G401 (cell line): Measurements from ENCODE around the gene HCN4. TPM values are rescaled to one million over a fixed set of nuclear protein-coding genes. Genes with fewer than 3 reads are reported as not detected.

Experiments used
- DNase-seq: peaks from one replicate; pipeline ENCODE4 v3.0.0-alpha.2; 2015; ENCODE audit warnings: low spot score
- in situ Hi-C: cut with HindIII; loops from 2 replicates; pipeline ENCODE4 v1.10.0; 2016; ENCODE audit warnings: low sequenced_read_pairs, mixed read lengths
- total RNA-seq: library from RNA; depleted of rRNA; stranded (reverse); fragments of >200 nt; shearing (Covaris generic); gene quantifications from 2 replicates; pipeline ENCODE4 v1.2.3, GENCODE V29; 2014

Gene HCN4
- total RNA-seq, 1 experiment from 2014 or later, result not detected

DNA sequence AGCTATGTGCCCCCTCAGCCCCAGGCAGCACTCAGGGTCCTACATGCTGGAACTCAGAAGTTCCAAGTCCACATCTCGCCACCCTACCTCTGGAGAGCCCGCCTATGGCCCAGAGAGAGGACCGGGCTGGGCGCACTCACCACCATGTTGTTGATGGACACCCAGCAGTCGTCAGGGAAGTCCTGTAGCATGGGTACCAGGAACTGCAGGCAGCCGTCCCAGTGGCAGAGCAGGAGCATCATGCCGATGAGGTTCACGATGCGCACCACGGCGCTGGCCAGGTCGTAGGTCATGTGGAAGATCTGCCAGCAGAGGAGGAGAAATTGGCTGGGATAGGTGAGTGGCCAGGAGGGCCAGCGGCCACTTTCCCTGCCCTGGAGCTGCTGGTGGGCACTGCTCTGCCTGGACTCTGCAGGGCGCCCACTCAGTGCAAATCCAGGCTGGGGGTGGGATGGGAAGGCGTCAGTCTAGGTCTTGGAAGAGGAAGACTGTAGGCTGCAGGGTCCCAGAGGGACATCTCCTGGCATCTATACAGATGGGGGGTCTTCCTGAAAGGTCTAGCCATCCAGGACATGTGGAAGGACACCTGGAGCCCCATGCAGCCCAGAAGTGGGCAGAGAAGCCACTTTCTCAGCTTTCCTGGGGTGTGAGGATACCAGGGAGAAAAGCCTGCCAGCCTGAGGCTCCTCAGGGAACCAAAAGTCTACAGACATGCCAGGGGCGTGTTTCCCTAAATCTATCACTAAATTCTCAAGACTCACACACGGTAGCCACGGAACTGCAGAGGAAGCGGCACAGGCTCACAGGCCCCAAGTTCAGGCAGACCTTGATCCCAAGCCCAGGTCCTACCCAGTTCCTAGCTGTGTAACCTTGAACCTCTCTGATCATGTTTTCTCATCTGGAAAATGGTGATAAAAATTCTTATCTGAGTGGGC, 36.5 kb downstream of the HCN4 start:
- no peak for DNase-seq
- in situ Hi-C loops, result no loop called here

DNA sequence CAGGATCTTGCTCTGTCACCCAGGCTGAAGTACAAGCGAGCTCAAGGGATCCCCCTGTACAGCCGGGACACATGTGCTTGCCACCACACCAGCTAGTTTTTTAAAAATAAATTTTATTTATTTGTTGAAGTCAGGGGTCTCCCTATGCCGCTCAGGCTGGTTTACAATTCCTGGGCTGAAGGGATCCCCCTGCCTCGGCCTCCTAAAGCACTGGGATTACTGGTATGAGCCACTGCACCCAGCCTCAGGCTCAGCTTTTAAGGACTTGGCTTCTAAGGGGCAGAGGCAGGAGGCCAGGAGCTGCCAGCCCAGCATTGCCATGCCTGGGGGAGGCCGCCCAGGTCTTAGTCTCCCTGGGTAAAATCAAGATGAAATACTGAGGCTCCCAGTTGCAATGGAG, 37.3 kb downstream of the HCN4 start:
- in situ Hi-C loops, result no loop called here

DNA sequence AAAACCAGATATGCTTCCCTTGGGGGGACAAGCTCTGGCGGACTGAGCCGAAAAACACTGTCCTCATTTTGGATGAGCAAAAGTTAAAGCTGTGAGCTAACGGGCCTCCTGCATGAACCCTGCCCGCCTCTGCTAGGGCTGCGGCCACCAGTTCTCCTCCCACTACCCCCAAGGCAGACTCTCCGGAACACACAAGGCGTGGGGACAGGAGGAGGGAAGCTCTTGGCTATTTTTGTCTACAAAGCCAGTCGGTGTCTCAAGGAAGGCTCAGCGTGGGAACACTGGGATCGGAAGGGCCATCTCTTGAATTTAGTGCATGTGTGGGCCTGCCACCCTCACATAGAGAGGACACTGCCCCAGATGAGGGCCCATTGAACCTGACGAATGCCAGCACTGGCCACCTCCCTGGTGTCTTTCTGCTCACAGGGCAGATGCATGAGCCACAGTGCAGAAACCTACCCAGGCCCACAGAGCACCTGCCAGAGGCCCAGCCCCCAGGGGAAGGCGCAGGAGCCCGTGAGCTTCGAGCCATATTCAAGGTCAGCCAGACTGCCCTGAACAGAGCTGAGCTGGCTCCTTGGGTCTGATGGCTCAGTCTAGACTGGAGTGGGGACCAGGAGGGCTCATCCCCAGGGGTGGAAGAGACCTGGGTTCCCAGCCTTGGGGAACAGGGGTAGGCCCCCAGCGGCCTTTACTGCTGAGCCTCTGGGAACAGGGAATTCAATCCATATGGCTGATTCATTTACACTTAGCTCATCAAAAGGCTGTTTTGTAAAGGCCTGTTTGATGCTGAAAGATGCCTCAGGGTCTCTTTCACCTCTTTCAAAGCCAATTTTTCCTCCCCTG, 38.3 kb downstream of the HCN4 start:
- no peak for DNase-seq
- in situ Hi-C loops, result no loop called here

More for the DNA sequence above, 37.3 kb downstream of the HCN4 start:
- DNase-seq, result no peak

DNA sequence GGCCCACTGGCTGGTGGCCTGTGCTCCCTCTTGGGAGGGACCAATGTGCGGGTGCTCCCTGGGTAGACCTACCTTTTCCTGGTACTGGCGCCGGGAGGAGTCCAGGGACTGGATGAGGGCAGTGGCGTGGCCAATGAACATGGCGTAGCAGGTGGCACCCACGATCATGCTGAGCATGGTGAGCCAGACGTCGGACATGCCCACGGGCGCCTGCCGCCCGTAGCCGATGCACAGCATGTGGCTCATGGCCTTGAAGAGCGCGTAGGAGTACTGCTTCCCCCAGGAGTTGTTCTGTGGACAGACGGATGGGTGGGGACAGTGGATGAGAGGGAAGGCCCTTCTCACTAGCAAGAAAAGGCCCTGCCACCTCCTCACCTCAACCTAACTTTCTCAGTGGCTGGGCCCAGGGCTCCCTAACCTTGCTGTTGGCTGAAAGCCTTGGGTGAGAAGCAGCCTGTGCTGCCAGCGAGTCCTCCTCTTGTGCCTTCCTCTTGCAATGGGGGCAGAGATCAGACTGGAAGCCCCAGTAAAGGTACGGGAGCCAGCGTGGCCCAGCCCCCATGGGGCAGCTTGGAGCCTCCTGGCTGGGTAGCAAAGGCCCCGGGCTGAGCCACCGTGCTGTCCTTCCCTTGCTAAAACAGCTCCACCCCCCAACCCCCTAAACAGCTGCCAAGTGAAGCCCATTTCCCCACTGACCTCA, 39.1 kb downstream of the HCN4 start:
- no peak for DNase-seq
- in situ Hi-C loops, result no loop called here

DNA sequence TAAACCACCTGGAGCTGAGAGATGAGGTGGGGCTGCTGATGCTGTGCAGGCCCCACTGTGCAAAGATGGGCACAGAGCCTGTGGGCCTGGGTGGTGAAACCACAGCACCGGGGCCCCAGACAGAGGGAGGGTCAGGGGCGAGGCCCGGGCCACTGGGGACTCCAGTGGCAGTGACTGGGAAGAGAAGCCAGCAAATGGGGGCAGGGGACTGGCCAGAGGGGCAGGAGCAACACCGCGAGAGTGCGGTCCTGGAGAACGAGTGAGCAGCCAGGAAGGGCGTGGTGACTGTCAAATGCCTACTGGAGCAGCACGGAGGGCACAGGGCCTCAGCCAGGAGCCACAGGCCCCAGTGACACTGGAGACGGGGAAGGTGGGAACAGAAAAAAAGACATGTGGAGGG, 39.8 kb downstream of the HCN4 start:
- no peak for DNase-seq
- in situ Hi-C loops, result no loop called here

DNA sequence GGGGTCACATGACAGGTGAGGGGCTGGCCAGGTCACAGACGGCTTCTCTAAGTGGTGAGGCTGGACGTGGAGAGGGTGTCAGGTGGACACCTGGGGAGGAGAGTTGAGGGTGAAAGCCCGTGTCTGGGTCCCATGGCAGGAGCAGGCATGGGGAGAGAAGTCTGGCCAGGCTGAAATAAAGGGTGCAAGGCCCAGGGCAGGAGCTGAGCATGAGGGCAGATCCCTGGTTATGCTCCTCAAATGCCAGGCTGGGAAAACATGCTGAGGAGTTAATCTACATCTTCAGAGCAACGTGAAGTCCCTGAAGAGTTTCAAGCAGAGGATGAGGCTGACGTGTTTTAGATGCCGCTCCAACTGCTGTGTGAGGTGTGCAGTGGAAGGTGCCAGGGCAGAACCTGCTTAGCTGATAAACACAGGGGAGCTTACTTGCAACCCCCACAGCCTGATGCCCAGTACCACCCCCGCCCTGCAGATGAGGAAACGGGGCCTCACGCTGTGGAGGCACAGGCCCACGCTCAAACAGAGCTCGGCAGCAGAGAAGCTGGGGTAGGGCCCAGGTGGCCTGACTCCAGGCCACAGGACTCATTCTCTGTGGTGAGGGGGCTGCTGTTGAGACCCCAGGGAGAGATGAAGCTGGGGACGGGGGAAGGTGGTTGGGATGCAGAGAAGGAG, 40.5 kb downstream of the HCN4 start:
- DNase-seq, result no peak
- in situ Hi-C loops, result no loop called here

DNA sequence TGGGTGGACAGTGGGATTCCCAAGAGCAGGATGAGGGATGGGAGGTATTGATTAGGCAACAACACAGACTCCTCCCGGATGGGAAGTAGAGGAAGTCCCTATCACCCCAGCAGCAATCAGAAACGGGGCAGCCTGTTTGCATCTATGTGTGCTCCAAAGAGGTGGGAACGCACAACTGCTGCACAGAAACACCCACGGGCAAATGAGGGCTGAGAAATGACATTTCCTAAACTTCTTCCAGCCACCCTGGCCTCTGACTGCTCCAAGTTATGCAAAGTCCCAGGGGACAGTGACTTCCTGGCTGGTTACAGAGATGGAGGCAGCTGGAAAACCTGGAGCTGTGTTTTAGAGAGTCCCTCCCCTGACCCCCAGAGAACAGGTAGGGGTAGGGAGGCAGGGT, 42.6 kb downstream of the HCN4 start:
- DNase-seq, result no peak
- in situ Hi-C loops, result no loop called here

DNA sequence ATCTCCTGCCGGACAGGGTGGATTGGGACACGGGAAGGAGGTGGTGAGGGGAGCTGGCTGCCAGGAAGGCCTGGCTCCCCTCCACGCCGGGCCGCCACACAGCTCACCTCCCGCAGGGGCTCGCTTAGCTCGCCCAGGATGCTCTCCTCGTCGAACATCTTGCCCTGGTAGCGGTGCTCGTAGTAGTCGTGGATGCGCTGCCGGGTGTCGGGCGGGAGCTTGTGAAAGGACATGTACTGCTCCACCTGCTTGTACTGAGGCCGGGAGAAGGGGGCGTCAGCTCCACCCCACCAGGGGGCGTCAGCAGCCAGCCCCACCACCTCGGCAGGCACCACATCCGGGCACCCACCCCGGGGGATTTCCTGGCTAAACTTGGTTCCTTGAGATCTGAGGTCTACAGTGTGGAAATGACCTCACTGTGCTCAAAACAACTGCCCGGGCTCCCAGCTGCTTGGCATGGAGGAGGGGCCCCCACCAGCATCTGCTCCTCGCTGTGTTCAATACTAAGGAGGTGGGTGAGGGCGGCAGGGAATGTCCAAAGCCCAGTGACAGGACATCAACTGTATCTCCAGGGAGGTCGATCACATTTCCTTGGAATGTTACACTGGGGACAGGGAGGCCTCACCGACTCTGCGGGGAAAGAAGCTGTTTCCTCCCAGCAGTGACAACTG, 43.4 kb downstream of the HCN4 start:
- no peak for DNase-seq
- in situ Hi-C loops, result no loop called here

DNA sequence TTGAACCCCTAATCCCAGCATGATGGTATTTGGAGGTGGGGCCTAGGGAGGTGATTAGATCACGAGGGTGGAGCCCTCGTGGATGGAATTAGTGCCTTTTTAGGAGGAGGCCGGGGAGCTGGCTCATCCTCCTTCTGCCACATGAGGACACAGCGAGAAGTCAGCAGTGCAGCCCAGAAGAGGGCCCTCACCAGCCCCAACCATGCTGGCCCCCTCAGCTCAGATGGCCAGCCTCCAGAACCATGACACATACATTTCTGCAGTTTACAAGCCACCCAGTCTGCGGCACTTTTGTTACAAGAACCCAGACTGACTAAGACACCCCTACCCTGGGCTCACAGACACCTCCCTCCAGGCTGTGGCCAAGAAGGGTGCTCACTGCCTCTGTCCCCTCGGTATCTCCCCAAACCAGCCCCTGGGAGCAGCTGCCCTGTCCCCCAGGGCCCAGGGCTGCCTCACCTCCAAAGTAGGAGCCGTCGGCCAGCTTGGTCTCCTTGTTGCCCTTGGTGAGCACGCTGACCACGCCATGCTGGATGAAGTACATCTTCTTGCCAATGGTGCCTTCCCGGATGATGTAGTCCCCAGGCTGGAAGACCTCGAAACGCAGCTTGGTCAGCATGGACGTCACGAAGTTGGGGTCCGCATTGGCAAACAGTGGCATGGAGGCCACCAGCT, 44.1 kb downstream of the HCN4 start:
- DNase-seq, result no peak
- in situ Hi-C loops, result no loop called here

DNA sequence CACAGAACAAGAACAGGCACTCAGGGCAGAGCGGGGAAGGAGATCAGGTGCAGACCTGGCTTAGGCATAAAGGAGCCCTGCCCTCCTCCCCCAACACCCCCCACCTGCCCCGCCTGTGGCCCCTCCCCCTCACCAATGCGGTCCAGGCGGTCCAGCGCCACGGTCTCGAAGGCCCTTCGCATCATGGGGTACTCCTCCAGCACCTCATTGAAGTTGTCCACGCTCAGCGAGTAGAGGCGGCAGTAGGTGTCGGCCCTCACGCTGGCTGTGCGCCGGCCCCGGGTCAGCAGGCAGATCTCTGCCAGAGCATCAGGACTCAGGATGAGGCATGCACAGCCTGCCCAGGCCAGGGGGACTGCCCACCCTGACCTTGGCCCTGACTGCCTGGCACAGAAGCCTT, 44.8 kb downstream of the HCN4 start:
- in situ Hi-C loops, result no loop called here
- no peak for DNase-seq

DNA sequence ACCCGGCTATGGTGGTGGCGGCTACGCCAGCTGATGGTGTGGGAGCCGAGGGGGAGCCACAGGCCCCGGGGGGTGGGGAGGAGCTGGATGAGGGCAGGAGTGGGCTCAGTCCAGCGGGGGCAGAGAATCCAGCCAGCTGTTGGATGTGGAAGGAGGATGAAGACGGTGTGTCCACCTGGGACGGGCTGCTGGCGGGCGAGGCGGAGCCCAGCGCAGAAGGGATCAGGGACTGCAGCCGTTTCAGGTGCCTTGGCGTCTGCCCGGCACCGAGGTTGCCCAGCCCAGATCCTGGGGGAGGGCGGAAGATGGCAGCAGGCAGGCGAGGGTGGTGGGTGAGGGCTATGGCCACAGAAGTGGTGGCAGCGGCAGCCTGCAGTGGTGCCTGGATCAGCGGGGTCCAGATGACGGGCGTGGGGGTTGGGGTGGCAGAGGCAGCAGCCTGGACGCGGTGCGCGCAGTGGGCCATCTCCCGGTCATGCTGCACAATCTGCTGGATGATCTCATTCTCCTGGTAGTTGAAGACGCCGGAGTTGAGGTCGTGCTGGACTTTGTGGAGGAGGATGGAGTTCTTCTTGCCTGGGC, 45.3 kb downstream of the HCN4 start:
- no peak for DNase-seq
- in situ Hi-C loops, result no loop called here

DNA sequence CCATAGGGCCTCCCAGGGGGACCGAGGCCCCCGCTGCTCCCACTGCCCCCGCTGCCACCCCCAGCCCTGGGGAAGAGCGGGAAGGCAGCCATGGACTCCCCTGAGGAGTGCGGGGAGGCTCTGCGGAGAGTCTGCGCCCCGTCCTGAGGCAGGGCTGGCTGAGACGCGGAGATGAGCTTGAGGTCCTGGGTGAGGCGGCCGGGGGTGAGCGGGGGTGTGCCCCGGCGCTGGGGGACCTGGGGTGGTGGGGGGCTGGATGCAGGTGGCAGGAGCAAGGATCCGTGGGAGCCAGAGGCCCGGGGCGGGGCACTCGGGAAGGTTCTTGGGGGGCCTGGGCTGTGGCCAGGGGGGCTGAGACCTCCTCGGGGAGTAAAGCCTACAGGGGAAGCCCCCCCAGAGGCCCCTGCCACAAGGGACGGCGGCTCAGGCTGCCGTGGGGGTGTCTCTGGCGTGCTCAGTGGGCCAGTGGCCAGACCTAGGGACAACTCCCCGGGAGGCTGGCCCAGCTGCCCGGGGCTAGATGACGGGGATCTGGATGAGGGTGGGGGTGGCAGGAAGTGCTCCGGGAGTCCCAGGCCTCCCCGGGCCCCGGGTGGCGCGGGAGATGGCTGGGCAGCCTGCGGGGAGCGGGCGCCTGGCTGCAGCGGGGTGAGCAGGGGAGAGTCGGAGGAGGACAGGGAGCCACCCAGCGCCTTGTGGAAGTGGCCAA, 45.9 kb downstream of the HCN4 start:
- in situ Hi-C loops, result no loop called here
- no peak for DNase-seq

DNA sequence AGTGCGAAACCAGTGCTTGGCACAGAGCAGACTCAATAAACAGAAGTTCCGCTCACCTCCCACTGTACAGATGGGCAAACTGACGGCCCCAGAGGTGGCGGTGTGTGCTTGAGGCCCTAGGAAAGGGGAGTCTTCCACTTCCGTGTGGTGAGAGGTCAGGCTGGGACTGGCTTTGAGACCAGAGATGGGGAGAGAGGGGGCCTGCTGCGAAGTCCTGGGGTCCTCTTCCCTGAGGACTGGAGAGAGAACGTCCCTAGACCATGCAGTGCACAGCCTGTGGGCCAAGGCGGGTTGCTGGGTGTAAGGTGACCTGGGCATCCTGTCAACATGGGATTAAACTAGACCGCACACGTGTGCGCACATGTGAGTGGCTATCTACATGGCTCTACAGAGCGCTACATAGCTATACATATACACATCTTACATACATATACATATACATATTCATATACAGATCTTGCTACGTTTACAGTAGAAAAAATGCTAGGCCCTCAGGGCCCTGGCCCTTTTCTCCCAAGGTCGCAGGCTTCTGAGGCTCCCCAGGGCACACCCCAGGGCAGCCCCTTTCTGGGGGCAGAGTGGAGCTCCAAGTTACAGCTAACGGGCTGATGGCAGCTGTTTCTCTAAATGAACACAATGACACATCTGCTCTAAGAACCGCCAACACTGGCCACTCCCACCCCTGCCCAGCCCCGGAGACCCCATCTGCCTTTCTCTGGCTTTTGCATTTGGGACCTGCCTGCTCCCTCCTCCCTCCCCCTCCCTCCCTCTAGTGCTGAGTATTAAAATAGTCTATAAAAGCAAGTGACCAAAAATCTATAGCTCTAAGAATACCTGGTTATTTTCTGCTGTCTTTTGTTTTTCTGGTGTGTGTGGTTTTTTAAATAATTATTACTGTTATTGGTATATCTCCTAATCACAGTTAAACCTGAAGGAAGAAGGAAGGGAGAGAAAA, 47.0 kb downstream of the HCN4 start:
- no peak for DNase-seq
- in situ Hi-C loops, result no loop called here

DNA sequence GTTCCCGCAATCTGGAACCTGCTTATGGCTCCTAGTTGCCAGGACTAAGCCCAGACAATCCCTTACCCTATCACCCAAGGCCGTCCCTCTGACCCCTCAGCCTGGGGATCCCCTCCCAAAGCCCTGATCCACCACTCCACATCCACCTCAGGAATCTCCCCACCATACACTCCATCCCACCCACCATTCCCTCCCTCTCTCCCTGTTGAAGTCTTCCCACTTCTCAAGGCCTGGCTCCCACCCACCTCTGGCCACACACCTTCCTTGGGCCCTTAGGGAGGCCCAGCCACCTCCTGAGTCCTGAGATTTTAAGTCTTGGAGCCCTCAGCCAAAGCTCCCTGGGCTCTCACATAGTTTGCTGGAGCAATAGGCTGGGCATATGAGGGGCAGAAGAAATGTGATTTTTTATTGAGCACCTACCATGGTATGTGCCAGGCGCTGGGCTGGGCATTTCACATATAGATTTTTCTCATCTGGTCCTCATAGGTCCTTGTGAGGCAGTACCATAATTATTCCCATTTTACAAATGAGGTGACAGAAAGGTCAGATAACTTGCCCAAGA, 48.1 kb downstream of the HCN4 start:
- no peak for DNase-seq
- in situ Hi-C loops, result no loop called here

DNA sequence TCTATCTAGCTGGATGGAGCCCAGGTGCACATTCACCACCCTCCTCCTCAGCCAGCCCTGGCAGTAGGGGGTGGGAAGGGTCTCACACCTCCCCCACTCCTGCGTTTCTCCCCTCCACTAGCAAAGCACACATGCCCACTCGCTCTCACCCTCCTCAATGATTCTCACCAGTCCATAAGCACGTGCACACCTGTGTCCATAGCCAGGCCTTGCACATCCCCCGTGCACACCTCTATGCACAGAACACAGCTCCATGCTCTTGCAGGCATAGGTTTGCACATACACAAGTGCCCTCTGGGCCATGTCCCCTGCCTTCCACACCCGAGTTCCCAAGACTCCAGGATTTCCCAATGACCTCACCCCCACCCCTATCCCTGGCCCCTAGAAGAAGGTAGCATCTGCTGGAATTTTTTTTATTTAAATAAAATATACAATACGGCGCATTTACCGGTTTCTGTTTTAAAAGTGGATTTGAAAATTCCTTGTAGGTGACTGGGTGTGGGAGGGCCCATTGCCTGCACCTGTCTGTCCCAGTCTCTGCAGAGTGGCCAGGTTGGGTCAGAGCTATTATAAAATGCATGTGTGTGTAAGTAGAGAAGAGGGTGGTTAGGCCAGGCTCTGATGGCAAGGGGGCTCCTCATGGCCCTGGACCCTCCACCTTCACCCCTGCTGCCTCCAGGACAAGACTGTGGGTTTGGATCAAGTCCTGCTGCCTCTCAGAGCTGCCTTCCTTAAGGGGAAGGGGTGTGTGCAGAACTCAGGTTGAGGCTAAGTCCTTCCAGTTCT, 49.1 kb downstream of the HCN4 start:
- in situ Hi-C loops, result no loop called here

More for the DNA sequence above, 49.1 kb downstream of the HCN4 start:
- no peak for DNase-seq
